ENCODE measurements around the gene PHKA1.
"Not testable (repeated sequence)": the region's sequence is repeated elsewhere in the genome, so short reads cannot be mapped to it uniquely, and the experiment has no call there.

PHKA1 gene

DNA sequence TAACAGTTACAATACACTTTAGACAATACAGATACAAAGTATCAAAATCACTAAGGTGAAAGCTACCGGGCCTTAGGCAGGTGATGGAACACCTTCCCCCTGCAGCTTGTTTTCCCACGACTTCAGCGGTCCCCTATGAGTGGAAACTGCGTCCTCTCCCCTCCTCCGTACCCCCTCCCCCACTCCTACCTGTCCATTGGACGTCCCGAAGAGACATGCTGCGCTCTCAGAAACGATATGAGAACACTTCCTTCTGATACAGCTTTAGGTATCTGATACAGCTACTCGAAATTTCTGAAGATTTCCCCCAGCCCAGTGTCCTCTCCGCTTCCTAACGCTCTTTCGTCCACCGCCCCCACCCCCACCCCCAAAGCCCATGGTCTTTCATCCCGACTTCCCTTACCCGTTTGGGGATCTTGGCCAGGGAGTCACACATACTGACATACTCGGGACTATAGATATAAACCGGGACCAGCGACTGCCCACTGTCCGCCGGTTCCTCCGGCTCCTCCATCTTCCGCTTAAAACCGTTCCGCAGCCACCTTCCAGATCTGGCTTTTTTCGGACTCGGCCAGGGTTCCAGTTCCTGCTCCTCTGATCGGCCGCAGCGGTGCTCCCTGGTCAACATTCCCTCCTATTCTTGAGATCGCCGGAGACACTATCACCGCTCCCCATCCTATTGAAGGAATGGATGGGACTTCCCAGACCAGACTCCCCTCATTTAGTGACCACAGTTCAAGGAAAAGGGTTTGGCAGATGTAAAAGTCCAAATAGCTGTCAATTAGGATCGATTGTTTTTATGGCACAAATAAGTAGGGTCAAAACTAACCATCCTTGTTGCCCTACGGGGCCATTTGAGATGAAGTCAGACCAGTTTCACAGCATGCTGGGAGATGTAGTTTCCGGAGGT, 141.6 kb downstream of the PHKA1 start, which contains the start of gene HDAC8:
Gene HDAC8, minus strand, starts transcription at position 596 of the 910 bp plus-strand sequence. Its CDS starts 82 bp downstream, at position 514.
- peak in 1 of 2 donors; percentile 14 for DNase-seq (ENCODE audit: low read depth in 2 of 2)

DNA sequence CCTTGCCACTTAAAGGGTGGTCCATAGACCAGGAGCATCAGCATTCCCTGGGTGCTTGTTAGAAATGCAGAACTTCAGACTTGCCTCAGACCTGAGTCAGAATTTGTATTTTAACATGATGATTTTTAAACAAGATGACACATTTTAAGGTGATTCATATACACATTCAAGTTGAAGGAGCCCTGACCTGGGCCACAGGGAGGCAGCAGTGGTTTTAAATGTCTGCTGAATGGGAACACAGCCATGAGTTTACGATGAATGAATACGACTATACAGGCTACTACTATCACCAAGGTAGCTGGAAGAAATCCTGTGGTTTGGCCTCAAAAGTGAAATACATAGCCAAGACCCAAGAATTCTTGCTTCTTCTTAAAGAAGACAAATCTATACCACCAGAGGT, 144.3 kb downstream of the PHKA1 start:
- no peak for DNase-seq (ENCODE audit: low read depth in 2 of 2)

DNA sequence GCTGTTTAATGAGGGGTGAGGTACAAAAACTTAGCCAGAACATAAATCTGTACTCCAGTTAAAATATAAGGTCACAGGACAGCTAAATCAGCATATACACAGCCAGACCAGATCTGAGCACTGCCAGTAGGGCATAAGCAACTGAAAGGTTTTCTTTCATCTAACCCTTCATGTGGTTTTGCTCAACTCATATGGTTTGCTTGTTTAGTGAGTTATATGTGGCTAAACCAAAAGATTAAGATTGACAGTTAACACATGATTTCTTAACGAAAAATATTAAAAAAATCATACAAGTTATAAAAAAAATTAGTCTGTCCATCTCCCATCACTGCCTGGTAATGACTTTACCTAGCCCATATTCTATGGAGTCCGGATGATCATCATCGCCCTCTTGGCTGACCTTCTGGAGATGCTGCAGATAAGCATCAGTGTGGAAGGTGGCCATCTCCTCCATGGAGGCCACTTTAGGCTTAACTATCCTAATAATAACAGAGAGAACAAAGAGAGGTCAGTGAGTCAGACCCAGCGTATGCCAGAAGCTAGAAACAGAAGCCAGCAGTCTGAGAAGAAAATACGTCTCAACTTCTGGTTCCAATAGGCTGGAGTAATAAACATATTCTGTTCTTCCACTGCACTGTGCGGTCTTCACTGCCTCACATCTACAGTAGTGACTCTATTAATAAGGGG, 145.6 kb downstream of the PHKA1 start:
- DNase-seq (ENCODE audit: low read depth in 2 of 2) = no peak

DNA sequence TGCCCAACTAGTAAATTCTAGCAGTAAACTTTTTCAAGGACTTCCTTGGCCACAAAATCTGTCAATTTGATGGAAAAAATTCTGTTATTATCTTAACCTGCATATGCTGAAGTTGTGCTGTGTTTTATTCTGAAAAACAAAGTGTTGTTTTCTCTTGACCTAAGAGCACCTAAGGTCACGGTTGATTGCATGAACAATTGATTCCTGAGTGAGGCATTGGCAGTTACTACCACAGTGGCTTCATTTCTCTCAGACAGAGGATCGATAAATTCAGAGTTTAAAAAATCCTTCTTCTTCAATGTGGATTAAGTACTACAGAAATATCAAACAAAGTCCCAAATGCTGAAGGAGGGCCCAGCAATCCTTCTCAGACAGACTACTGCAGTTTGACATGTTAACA, 147.7 kb downstream of the PHKA1 start:
- no peak for DNase-seq (ENCODE audit: low read depth in 2 of 2)

DNA sequence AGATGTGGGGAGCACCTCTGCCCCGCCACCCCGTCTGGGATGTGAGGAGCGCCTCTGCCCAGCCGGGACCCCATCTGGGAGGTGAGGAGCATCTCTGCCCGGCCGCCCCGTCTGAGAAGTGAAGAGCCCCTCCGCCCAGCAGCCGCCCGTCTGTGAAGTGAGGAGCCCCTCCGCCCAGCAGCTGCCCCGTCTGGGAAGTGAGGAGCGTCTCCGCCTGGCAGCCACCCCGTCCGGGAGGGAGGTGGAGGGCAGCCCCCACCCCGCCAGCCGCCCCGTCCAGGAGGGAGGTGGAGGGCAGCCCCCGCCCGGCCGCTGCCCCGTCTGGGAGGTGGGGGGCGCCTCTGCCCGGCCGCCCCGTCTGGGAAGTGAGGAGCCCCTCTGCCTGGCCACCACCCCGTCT, 154.5 kb downstream of the PHKA1 start:
- DNase-seq (ENCODE audit: low read depth in 2 of 2) = not testable (repeated sequence)

DNA sequence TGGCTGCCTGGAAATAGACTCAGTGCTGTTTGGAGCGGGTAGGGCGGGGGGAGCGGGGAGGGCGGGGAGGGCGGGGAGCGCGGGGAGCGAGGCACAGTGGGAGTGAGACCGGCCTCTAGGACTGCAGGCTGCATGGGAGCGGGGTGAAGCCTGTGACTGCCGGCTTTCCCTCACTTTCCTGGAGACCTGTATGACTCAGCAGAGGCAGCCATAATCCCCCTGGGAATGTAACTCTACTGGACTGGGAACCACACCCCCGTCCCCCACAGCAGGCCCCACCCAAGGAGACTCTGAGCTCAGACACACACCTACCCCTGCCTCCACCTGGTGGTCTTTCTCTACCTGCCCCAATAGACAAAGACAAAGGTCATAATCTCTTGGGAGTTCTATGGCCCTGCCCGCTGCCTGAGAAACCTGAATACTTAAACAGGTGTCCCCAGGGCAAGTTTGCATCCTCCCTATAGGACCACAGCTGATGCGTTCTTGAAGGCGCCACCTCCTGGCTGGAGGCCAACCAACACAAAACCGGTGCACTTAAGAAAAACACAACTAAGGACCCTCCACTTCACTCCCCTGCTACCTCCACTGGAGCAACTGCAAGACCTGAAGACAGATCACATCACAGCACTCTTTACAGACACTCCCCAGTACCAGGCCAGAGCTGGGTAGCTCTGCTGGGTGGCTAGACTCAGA, 159.5 kb downstream of the PHKA1 start:
- no peak for DNase-seq (ENCODE audit: low read depth in 2 of 2)

DNA sequence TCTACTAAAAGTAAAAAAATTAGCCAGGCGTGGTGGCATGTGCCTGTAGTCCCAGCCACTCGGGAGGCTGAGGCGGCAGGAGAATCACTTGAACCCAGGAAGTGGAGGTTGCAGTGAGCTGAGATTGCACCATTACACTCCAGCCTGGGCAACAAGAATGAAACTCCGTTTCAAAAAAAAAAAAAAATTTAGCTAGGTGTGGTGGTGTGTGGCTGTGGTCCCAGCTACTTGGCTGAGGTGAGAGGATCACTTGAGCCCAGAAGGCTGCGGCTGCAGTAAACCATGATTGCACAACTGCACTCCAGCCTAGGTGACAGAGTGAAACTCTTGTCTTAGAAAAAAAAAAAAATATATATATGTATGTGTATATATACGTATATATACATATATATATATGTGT, 161.7 kb downstream of the PHKA1 start:
- not testable (repeated sequence) for DNase-seq (ENCODE audit: low read depth in 2 of 2)

DNA sequence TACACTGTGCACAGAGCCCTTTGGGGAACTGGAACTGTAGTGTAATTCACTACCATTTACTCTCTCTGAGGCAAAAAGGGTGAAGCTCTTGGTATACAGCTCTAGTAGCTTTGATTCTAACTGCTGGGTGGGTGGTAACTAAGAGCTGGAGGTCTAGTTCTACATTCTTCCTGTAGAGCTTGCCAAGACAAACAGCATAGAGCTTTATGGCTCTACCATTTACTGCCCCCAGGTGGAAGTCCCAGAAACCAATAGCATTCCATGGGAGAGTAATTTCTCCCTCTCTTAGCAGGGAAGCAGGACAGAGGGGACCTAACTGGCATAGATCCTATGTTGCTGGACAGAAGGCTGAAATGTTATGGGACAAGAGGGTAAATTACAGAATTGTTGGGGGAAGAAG, 168.1 kb downstream of the PHKA1 start:
- no peak for DNase-seq (ENCODE audit: low read depth in 2 of 2)

DNA sequence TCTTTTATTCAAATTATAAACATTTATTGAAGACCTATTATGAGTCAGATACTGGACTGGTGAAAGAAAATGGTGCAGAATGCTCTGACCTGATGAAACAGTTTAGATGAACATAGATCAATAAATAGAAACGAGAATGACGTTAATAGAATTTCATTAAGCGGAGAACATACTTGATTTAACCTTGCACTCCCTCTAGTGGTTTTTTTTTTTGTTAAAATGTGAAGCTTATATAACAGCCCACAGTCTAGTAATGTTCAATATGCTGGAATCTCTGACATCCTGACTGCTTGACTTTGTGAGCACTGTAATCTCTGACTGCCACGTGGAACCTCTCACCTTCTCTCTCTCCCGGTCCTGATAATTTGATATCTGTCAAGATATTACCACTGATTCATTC, 173.8 kb downstream of the PHKA1 start:
- DNase-seq (ENCODE audit: low read depth in 2 of 2) = no peak

DNA sequence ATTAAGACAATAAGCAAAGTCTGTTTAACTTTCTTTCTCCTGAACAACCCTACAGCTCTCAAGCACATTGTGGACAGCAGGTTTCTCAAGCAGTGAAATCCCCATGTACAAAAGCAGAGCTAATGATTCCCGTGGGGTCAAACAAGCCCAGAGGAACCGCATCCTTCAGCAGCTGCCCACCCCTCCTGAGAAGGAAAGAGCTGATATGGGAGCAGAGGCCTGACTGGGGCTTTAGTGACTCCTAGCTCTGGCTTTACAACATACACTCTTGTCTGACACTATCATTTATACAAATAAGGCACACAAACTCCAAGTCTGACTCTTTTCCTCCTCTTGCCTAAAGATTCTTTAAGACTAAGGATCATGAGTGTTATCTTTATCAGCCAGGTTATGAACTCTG, 174.3 kb downstream of the PHKA1 start:
- DNase-seq (ENCODE audit: low read depth in 2 of 2) = no peak

DNA sequence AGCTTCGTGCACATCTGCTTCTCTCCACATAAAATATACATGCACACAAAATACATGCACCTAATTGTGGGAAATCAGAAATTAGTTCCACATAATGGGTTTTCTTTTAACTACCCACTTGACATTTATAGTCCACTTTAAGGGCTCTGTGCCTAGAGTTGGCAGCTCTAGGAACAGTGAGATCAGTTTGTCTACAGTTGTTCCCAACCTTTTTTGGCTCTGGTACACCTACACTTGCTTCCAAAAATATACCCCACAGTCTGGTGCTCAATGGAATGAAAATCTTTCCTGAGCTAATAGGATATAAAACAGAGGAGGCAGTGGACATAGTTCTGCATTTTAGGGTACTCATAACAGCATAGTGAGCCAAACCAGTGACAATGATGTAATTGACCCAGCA, 177.6 kb downstream of the PHKA1 start:
- DNase-seq (ENCODE audit: low read depth in 2 of 2) = no peak

DNA sequence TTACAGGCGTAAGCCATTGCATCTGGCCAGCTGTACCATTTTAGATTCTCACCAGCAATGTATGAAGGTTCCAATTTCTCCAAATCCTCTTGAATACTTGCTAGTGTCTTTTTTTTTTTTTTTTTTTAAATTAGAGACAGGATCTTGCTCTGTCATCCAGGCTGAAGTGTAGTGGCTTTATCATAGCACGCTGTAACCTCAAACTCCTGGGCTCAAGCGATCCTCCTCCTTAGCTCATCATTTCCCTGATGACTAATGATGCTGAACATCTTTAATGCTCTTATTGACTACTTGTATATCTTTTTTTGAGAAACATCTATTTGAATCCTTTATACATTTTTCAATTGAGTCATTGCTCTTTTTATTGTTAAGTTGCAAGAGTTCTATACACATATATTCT, 181.7 kb downstream of the PHKA1 start:
- no peak for DNase-seq (ENCODE audit: low read depth in 2 of 2)
